Esophagus squamous epithelium (tissue), 4 donors: ENCODE measurements around the gene CROCC2.

Experiments
- CTCF ChIP-seq, 6 experiments: fragments of 450-650 bp in 4 of 6; fragments of 200-600 bp in 2 of 6; sonication (generic) in 2 of 6; IDR thresholded peaks; one replicate each; pipeline ENCODE4 v1.5.1; 2016 to 2019; ENCODE audit warnings: antibody characterized with exemption in 6 of 6, mild to moderate bottlenecking in 4 of 6, moderate library complexity in 4 of 6
- POLR2A ChIP-seq, 4 donors: fragments of 450-650 bp; IDR thresholded peaks; one replicate each; pipeline ENCODE4 v1.6.1; 2017; ENCODE audit warnings: antibody characterized with exemption in 4 of 4, mild to moderate bottlenecking in 4 of 4, moderate library complexity in 3 of 4

GRCh38 chr2:240933966-240934700 lies 28.0 kb downstream of the CROCC2 start:
- no peak for TF ChIP-seq CTCF (IDR thresholded peaks at IDR 0.05)
- TF ChIP-seq POLR2A (IDR thresholded peaks at IDR 0.05): no peak
